ENCODE results near the gene MANBA. TPM values are rescaled to one million over a fixed set of nuclear protein-coding genes. Genes with fewer than 3 reads are reported as not detected.

Gene MANBA
- total and polyA plus RNA-seq, 2 of the 4 experiments (the other 2 are of a cell fraction): 11.5 to 17.2 TPM

- in situ Hi-C loops (cut with MboI; ENCODE audit: low sequenced_read_pairs): no loop called here
- Histone ChIP-seq H2BK120ac (ENCODE audit: low read depth, low read length) (no peak overlapping the region), H2AFZ (replicated peaks; ENCODE audit: low read length, poor library complexity) (no peak overlapping the region), H3K79me1 (ENCODE audit: low read depth in 1 of 2, low read length in 2 of 2) (peaks cover 3 to 24% of the 10 kb centered on the region in 2 experiments), H2AK9ac (replicated peaks; ENCODE audit: low read depth, low read length, poor library complexity) (no peak overlapping the region), H3K4me3 (ENCODE audit: insufficient read depth, low read depth, low read length) (no peak overlapping the region), H3K23ac (ENCODE audit: low read depth, low read length) (no peak overlapping the region), H3K9me1 (ENCODE audit: insufficient read depth, low read length) (peaks cover 5% of the 10 kb centered on the region), H4K20me1 (ENCODE audit: insufficient read depth, low read length) (peaks cover 76% of the 10 kb centered on the region), H3K4me2 (ENCODE audit: low read depth, low read length) (no peak overlapping the region), H2BK5ac (ENCODE audit: low read depth, low read length, poor library complexity, severe bottlenecking) (no peak overlapping the region), H3K4me1 (ENCODE audit: control insufficient read depth, insufficient read depth, low read length) (peaks cover 6% of the 10 kb centered on the region), H3K4ac (ENCODE audit: low read depth, low read length) (no peak overlapping the region), H3K27me3 (ENCODE audit: control insufficient read depth, insufficient read depth, low read length) (no peaks in the 10 kb centered on the region), H3K56ac (ENCODE audit: extremely low read depth, insufficient read depth, low read length) (no peak overlapping the region), H3K18ac (ENCODE audit: low read depth, low read length) (no peak overlapping the region), H4K5ac (ENCODE audit: low read depth, low read length) (no peak overlapping the region), H4K8ac (ENCODE audit: low read depth in 2 of 2, low read length in 2 of 2) (no peak overlapping the region), H3K36me3 (ENCODE audit: control insufficient read depth, insufficient read depth, low read length) (peaks cover 41% of the 10 kb centered on the region), H3K9ac (ENCODE audit: low read depth, low read length) (no peak overlapping the region), H3K9me3 (ENCODE audit: control insufficient read depth, insufficient read depth, low read length) (no peaks in the 10 kb centered on the region), H3K27ac (ENCODE audit: insufficient read depth, low read length) (no peak overlapping the region), H2BK20ac (ENCODE audit: low read depth, low read length) (no peak overlapping the region), H3K14ac (replicated peaks; ENCODE audit: low read depth, low read length) (no peak overlapping the region), H2BK15ac (ENCODE audit: low read depth, low read length) (no peak overlapping the region), H4K91ac (ENCODE audit: insufficient read depth, low read depth, low read length) (no peak overlapping the region), H2AK5ac (ENCODE audit: low read depth, low read length) (no peak overlapping the region)
- DNase-seq (no peak), ATAC-seq (ENCODE audit: low read depth) (no peak)
- CTCF ChIA-PET: no interaction called here
- no TSS peak for BruUV-seq (replicated peaks)
- TF ChIP-seq, protein P1, sequence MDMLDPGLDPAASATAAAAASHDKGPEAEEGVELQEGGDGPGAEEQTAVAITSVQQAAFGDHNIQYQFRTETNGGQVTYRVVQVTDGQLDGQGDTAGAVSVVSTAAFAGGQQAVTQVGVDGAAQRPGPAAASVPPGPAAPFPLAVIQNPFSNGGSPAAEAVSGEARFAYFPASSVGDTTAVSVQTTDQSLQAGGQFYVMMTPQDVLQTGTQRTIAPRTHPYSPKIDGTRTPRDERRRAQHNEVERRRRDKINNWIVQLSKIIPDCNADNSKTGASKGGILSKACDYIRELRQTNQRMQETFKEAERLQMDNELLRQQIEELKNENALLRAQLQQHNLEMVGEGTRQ (IDR thresholded peaks at IDR 0.05; ENCODE audit: low read depth, low read length): no peak
- TF ChIP-seq RFX5 (IDR thresholded peaks at IDR 0.05; ENCODE audit: low read depth, low read length): no peak
- no peak for TF ChIP-seq RCOR1 (IDR thresholded peaks at IDR 0.05; ENCODE audit: insufficient replicate concordance, low read length)
- intact Hi-C loops (cut with micrococcal nuclease): no loop called here
- no CpG with 5 or more reads among the region's 1 CpG for WGBS, 2 experiments (ENCODE audit: extremely low coverage in 2 of 2, insufficient read length in 1 of 2)
- POLR2A ChIA-PET (ENCODE audit: unreplicated experiment): no interaction called here
- dilution Hi-C loops (cut with HindIII; ENCODE audit: low sequenced_read_pairs, unreplicated experiment): no loop called here
Observed at GRCh38 chr4:102807345-102807744, 46.6 kb upstream of the MANBA start.
